ENCODE results near the gene LRATD1.
"Not testable (repeated sequence)": the region's sequence is repeated elsewhere in the genome, so short reads cannot be mapped to it uniquely, and the experiment has no call there.

DNA sequence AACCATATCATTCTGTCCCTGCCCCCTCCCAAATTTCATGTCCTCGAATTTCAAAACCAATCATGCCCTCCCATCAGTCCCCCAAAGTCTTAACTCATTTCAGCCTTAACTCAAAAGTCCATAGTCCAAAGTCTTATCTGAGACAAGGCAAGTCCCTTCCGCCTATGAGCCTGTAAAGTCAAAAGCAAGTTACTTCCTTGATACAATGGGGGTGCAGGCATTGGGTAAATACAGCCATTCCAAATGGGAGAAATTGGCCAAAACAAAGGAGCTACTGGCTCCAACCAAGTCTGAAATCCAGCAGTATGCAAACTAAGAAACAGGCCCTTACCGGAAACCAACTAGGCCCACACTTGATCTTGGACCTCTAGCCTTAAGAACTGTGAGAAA lies 10.0 kb upstream of the LRATD1 start:
- TF ChIP-seq, protein P1, sequence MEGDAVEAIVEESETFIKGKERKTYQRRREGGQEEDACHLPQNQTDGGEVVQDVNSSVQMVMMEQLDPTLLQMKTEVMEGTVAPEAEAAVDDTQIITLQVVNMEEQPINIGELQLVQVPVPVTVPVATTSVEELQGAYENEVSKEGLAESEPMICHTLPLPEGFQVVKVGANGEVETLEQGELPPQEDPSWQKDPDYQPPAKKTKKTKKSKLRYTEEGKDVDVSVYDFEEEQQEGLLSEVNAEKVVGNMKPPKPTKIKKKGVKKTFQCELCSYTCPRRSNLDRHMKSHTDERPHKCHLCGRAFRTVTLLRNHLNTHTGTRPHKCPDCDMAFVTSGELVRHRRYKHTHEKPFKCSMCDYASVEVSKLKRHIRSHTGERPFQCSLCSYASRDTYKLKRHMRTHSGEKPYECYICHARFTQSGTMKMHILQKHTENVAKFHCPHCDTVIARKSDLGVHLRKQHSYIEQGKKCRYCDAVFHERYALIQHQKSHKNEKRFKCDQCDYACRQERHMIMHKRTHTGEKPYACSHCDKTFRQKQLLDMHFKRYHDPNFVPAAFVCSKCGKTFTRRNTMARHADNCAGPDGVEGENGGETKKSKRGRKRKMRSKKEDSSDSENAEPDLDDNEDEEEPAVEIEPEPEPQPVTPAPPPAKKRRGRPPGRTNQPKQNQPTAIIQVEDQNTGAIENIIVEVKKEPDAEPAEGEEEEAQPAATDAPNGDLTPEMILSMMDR (IDR thresholded peaks at IDR 0.05), result not testable (repeated sequence)
- not testable (repeated sequence) for TF ChIP-seq POLR2AphosphoS5, POLR2A (IDR thresholded peaks at IDR 0.05)

Measured in breast epithelium (tissue), 3 donors.